GM18526 (cell line): Measurements from ENCODE around the gene ZBTB47.

ENCODE experiments used
- POLR2A ChIP-seq: IDR thresholded peaks from 3 replicates; pipeline ENCODE4 v1.6.1; 2011; ENCODE audit not compliant: insufficient read length; ENCODE audit errors: extremely low read depth

The ZBTB47 gene

DNA sequence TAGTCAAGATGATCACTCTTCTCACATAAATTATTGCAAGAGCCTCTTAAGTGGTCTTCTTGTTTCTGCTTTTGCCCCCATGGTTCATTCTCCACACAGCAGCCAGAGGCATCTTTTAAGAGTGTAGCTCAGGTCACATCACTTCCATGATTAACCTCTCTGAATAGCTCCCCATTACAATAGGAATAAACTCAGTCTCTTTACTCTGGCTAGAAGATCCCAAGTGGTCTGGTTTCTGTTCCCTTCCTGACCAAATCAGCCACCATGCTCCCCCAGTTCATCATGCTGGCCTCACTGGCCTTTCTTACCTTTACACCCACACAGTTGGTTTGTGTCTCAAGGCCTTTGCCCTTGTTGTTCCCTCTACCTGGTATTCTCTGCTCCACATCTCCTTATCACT is 40.9 kb downstream of the ZBTB47 start:
- TF ChIP-seq POLR2A, result no peak

DNA sequence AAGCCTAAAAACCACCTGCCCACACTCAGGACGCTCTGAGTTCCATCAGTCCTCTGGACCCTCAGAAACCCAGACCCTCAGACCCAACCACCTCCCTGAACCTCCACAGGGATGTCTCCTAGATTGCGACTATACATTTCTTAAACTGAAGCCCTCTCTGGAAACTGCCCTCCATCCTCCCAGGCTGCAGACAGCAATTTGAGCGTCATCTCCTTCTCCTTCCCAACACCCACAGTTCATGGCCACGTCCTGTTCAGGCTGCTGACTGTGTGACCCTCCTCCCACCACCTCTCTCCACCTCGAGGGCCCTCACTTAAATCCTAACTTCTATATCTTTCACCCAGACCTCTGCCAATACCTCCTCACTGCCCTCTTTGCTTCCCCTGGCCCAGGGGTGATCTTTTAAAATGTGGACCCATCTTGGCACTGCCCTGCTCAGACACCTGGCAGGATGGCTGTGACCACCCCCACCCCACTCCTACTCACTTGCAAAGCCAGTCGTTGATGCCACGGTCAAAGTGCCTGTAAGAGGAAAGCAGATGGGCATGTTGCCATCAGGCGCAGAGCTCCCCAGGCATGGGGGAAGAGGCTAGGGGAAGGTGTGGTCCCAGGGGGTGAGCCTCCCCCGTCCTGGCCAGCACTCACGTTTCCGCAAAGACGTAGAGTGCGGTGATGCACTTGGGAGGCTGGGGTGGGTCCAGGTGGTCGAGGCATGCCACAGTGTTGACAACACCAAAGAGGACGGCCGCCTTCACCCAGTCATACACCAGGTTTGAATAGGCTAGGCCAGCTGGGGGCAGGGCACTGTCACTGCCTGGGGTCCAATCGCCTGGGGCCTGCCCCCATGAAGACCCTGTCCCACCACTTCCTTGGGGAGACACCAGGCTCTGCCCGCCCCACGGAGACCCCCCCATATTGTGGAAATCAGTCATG is 43.1 kb downstream of the ZBTB47 start:
- no peak for TF ChIP-seq POLR2A

DNA sequence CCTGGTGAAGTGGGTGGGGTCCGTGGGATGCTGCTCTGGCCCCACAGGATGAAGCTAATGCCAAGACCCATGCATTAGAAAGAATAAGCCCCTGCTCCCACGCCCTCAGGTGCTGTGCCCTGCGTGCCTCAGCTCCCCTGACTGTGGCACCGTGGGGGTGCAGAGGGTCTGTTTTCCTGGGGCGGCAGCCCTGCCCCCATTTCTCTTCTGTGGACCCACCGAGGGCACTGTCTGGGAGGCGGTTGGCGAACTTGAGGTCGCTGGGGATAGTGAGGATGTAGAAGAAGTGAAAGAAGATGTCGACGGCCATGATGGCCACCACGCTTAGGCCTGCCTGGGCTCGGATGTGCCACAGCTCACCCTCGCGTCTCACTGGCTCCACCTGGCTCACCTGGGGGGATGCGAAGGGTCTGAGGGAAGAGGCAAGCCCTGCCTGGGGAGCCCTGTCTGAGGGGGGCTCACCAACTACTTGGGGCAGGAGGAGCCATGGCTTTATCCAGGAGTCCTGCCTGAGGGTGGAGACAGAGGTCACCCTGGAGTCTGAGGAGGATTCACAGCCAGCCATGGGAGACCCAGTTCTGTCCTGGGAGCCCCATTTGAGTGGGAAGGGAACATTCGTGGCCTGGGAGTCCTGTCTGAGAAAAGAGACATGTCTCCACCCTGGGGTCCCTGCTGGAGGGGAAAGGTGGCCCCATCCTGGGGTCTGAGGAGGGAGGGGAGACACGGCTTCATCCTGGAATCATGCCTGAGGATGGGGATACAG is 44.0 kb downstream of the ZBTB47 start:
- TF ChIP-seq POLR2A, result no peak

DNA sequence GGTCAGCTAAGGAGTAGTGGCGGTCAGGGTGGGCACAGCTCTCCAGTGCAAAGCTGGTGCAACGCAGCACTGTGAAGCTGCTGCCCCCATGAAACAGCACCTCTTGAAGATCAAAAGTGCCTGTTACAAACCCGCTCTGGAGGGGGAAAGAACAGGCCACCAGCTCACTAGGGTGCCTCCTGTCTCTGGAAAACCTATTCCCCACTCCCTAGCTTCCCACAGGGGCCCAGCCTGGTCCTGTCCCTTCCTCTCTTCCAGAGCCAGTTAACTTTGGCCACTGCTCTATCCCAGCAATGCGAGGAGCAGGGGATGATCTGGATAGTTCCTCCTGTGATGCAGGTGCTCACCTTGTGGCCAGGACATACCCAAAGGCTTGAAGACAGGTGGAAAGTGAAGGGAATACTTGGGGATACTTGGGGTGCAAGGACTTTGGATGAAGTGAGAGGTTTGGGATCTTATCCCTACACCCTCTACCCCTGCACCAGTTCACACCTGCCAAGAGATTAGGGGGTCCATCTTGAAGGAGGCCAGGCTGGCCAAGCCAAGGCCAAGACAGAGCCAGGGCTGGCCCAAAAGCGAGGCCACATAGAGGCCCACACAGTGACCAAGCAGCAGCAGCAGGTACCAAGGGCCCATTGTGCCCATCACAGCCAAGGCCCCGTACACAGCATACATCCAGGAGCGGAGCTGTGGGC is 44.9 kb downstream of the ZBTB47 start:
- no peak for TF ChIP-seq POLR2A

DNA sequence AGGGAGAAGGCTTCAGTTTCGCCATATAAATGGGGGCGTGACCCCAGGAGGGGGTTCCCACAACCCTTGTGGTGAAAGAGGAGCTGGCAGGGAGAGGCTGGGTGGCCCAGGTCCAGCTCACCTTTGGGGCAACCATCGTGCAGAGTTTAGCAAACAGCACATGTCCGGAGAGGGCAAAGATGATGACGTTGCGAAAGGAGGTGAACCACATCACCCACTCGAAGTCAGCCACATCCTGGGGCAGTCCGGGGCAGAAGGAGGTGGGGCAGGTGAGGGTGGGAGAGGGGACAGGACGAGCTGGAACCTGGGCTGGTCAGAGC is 45.4 kb downstream of the ZBTB47 start:
- no peak for TF ChIP-seq POLR2A

DNA sequence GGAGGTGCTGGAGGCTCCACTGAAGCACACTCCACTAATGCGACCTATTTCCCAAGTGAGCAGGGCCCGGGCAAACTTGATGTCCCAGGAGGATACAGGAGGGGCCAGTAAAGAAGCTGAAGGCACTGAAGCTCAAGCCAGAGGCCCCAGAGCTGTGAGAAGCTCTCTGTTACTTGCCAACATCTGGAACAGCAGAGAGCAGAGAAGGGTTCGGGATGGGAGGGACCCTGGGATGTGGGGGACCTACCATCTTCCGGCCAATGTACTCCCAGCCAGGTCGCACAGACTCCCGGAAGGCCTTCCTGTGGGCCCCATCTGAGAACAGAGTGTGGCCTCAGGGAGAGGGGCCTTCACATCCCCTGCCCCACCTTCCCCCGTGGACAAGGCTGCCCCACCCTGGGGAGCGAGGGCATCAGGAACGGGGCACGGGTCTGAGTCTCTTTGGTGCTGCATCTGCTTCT is 46.0 kb downstream of the ZBTB47 start:
- TF ChIP-seq POLR2A, result no peak

DNA sequence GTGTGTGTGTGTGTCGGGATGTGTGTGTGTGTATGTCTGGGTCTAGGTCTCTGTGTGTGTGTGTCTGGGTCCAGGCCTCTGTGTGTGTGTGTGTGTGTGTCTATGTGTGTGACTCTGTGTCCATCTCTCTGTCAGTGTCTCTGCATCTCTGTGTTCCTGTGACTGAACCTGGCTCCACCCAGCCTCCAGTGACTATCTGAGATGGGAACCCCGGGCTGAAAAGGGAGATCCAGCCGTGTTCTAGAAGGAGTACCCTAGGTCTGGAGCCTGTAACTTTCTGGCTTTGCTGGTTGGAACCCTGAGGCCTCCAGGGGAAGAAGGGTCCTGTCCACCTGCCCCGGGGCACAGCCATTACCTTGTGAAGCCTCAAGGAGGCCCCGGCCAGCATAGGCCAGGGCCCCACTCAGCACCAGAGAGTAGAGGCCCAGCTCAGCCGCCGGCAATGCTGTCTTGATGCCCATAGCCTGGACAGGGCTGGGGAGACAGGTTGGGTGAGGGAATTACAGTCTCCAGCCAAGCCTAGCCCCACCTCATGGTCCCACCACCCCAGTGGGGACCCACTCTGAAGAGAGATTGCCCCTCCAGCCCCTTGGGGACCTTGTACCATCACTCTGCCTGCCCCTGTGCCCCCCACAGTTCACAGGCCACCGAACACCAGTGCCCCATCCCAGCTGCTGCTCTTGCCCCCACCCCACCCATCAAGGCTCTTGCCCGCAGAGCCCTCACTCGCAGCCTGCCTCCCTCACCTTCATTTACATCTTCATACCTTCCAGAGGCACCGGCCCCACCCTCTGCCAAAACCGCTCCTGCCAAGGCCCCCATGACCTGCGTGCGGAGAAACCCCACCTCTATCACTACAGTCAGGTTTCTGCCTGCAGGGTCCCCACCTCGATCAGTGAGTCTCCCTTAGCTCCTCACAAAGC is 47.1 kb downstream of the ZBTB47 start:
- TF ChIP-seq POLR2A, result no peak

DNA sequence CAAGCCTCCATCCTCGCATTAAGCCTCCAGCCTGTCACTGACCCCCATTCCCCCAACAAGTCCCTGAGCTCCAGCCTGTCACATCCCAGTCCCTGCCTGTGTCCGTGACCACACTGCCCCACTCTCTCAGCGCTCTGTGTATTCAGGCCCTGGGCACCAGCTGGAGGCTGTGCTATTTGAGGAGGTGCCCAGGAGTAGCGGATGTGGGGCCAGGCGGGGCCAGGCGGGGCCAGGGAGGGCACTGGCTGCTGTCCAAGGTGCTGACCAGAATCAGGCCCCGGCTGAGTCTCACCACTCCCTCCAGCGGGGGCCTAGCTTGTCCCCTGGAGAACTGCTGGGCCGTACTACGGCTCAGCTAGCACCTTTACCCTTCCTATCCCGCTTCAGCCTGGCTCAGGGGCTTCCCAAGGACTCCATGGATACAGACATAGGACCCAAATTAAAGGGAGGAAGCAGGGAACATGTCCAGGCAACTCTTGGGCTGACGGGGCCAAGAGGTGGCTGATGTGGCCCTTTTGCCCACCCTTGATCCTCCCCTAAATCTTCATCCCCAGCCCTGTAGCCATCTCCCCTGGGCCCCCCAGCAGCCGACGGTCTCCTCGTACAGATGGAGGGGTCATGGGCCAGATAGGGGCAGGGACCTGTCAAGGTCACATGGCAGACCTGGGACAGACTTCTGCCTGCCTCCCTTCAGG is 48.0 kb downstream of the ZBTB47 start:
- TF ChIP-seq POLR2A, result no peak

DNA sequence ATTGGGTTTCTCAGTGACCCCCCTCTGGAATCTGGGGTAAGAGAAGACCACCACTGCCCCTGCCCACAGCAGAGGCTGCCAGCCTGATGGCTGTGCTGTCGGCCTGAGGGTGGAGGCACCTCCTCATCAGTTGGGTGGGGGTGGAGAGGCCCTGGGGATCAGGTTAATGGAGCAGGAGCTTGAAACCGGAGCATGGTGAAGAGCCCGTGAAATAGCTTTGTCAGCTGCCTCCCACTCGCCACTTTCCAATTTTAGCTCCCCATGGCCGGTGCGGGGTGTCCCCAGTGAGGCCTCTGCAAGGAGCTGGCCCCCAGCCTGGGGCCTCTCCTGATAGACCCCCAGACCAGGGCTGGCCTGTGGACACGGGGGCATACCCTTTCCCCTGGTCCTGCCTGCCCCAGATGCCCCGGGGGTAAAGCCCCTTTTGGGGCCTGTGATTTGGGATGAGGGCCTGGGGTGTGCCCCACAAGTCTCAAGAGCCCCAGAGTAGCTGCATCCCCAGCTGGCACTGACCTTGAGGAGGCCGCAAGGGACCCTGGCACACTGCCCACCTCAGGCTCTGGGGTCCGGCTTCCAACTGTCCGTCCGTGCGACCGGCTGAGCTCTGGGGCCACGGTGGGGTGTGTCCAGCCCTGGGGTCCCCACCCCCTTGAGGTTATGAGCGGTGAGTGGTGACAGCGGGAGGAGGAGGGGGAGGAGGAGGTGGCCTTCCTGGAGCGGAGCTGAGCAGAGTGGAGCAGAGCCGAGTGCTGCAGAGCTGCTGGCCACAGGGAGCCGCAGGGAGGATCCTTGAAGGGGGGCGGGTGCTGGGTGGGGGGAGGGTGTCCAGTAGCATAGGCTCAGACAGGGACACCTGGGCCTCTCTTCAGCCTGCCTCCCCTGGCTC is 48.8 kb downstream of the ZBTB47 start, which contains the start of gene HHATL:
HHATL (minus strand) TSS at position 733 of the 886 bp plus-strand sequence. CDS start 1,972 bp downstream, outside the sequence.
- TF ChIP-seq POLR2A, result no peak

DNA sequence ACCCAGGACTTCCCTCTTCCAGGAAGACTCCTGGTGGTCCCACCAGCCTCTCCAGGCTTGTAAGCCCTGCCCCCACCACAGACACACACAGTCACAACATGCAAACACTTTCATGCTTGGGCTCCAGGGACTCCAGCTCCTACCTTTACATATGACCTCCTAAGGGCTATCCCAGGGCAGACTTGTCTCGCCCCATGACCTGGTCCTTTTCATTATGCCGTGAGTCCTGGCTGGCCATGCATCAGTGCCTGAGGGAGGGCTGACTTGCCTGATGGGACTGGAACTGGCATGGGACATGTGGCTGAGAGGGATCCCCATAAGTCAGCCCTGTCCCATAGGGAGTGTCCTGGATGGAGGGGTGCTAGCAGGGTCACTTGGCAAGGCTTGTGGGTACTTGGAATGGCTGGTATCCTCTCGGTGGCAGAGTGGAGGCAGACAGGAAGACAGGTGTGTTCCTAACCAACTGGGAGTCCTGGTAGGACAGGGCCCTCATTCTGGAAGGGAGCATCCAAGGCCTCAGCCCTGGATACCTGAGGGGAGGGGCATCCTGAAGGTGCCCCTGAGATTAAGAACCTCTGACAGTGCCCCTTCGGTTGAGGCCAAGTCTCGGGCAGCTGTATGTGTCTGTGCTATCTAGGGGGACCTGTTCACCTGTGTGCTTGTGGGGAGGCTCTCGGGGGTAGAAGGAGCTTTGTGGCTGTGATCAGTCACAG is 49.6 kb downstream of the ZBTB47 start:
- TF ChIP-seq POLR2A, result no peak

DNA sequence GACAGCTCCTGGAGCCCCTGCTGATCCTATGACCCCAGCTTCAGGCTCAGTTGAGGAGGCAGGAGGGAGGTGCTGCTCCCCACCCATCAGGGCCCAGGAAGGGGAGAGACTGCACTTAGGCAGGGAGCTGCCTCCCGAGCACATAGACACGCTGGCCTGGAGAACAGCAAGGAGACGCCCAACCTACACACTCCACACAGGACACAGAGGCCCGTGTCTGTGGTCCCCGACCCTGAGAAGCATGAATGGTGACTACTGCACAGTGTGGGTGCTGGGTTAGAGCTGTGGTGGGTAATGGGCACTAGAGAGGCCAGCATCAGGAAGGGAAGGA is 50.2 kb downstream of the ZBTB47 start:
- TF ChIP-seq POLR2A, result no peak

DNA sequence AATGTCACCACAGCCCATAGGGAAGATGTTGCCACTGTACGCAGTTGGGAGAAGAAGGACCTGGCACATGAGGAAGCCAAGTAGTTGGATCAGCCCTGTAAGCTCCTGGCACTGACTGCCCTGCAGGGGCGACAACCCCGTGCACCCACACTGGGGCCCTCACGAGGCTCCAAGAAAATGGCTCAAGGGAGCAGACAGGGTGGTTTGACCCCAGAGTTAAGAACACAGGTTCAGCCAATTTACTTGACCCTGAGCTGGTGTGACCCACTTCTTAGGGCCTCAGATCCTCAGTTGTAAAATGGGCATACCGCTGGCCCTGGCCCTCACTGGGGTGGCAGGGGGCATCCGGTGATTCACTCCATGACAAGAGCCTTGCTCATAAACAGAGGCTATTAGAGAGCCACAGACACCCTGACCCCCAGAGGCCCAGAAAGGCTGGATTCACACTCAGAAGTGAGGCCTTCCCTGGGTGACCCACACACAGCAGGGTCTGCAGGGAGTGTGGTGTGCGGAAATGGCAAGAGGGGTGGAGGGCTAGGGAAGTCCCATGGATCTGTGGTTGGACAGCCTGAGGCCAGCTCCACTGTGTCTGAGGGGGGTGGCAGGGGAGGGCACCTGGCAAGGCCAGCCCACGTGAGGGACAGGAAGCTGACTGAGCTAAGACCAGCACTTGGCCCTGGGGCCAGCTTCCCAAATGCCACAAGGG is 50.8 kb downstream of the ZBTB47 start:
- no peak for TF ChIP-seq POLR2A
